Panc1 (cell line): ENCODE data around the gene FAS. TPM values are rescaled to one million over a fixed set of nuclear protein-coding genes. Genes with fewer than 3 reads are reported as not detected.

Source experiments
- ATAC-seq: fragments of 200-7000 bp; cut with Tn5 transposase; 2 replicates; pipeline ENCODE4 v1.9.1; 2020; ENCODE audit warnings: mild to moderate bottlenecking, moderate library complexity
- BruUV-seq: library from RNA; stranded (reverse); fragments of 400-500 nt; replicated peaks from 2 replicates; lab custom pipeline; 2021; lab: Mats Ljungman, UMichigan
- CTCF ChIA-PET: fragments of 300-600 bp; sonication (Branson Sonifier 250); formaldehyde crosslinking; loops from one replicate; lab custom pipeline; 2022; ENCODE audit warnings: antibody characterized with exemption; lab: Charles Lee
- POLR2A ChIA-PET: fragments of 300-600 bp; sonication (Branson Sonifier 250); formaldehyde crosslinking; loops from one replicate; lab custom pipeline; 2022; ENCODE audit warnings: antibody characterized with exemption; lab: Charles Lee
- DNase-seq: peaks from one replicate; pipeline ENCODE4 v3.0.0-alpha.2; 2010; ENCODE audit warnings: low read depth, low spot score
- H3K27ac ChIP-seq: 2 replicates; pipeline ENCODE4 v1.5.1; 2011; ENCODE audit warnings: mild to moderate bottlenecking, low read length, inconsistent platforms
- H3K27me3 ChIP-seq: fragments of 200-500 bp; sonication (Bioruptor generic); 2 replicates; pipeline ENCODE4 v1.6.0; 2014; ENCODE audit warnings: low read length, inconsistent platforms; ENCODE audit not compliant: control insufficient read depth, insufficient read depth
- H3K36me3 ChIP-seq: fragments of 200-500 bp; sonication (Bioruptor generic); 2 replicates; pipeline ENCODE4 v1.5.1; 2014; ENCODE audit warnings: inconsistent platforms, mild to moderate bottlenecking, low read length, moderate library complexity; ENCODE audit not compliant: control insufficient read depth, insufficient read depth
- H3K4me1 ChIP-seq: 2 replicates; pipeline ENCODE4 v1.5.1; 2011; ENCODE audit warnings: inconsistent platforms, mild to moderate bottlenecking, low read length, moderate library complexity; ENCODE audit not compliant: control insufficient read depth, insufficient read depth
- H3K4me3 ChIP-seq, 2 experiments: 2 replicates each; pipeline ENCODE4 v1.5.1; 2011 to 2012; ENCODE audit warnings: low read depth in 2 of 2, low read length in 2 of 2, mild to moderate bottlenecking in 2 of 2, inconsistent platforms in 1 of 2, moderate library complexity in 1 of 2
- H3K9me3 ChIP-seq: fragments of 200-500 bp; sonication (Bioruptor generic); 2 replicates; pipeline ENCODE4 v1.5.1; 2014; ENCODE audit warnings: low read depth, mild to moderate bottlenecking, inconsistent platforms, low read length, moderate library complexity; ENCODE audit not compliant: control insufficient read depth, insufficient read depth
- CTCF ChIP-seq: fragments of 450-650 bp; IDR thresholded peaks from 2 replicates; pipeline ENCODE4 v1.5.1; 2017; ENCODE audit warnings: mild to moderate bottlenecking
- POLR2AphosphoS5 ChIP-seq: IDR thresholded peaks from 2 replicates; pipeline ENCODE4 v1.6.1; 2012; ENCODE audit warnings: mild to moderate bottlenecking, low read depth, low read length, moderate library complexity
- SIN3A ChIP-seq: IDR thresholded peaks from 2 replicates; pipeline ENCODE4 v1.6.1; 2012; ENCODE audit warnings: low read depth, mild to moderate bottlenecking, low read length, moderate library complexity, borderline replicate concordance; ENCODE audit not compliant: insufficient read depth
- TCF7L2 ChIP-seq: IDR thresholded peaks from 2 replicates; pipeline ENCODE4 v1.6.1; 2011; ENCODE audit warnings: mild to moderate bottlenecking, low read depth, low read length, inconsistent platforms
- in situ Hi-C: cut with HindIII; loops from 2 replicates; pipeline ENCODE4 v1.10.0; 2016; ENCODE audit warnings: low sequenced_read_pairs, low pct_unique_long_range_greater_than_20kb
- intact Hi-C: fragments of 100-400 bp; cut with micrococcal nuclease; formaldehyde crosslinking; loops from one replicate; pipeline ENCODE4 v1.10.0; 2022; ENCODE audit not compliant: unreplicated experiment
- total RNA-seq: library from RNA; stranded (reverse); gene quantifications from one replicate; pipeline ENCODE4 v1.2.1, GENCODE V29; 2021; ENCODE audit not compliant: unreplicated experiment
- TF ChIP-seq, protein P1 (sequence below), 2 experiments: IDR thresholded peaks; 2 replicates each; pipeline ENCODE4 v1.6.1; 2011 to 2012; ENCODE audit warnings: low read depth in 2 of 2, control low read depth in 1 of 2, low read length in 1 of 2, mild to moderate bottlenecking in 1 of 2, moderate library complexity in 1 of 2; ENCODE audit not compliant: insufficient read depth in 1 of 2

The FAS gene
- total RNA-seq, 1 experiment from 2014 or later: 8.1 TPM

DNA sequence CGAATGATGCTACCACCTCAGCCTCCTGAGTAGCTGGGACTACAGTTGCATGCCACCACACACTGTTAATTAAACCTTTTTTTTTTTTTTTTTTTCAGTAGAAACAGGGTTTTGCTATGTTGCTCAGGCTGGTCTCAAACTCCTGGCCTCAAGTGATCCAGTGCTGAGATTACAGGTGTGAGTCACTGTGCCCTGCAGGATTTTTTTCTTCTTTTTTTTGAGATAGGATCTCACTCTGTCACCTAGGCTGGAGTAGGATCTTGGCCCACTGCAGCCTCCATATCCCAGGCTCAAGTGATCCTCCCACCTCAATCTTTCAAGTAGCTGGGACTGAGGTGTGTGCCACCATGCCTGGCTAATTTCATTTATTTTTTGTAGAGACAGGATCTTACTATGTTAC, 44.4 kb upstream of the FAS start:
- Histone ChIP-seq H3K4me1 (no peaks in the 10 kb centered on the region), H3K27me3 (no peaks in the 10 kb centered on the region), H3K27ac (no peak overlapping the region), H3K4me3 (no peak overlapping the region), H3K36me3 (no peaks in the 10 kb centered on the region), H3K9me3 (no peaks in the 10 kb centered on the region)
- TF ChIP-seq, protein P1, sequence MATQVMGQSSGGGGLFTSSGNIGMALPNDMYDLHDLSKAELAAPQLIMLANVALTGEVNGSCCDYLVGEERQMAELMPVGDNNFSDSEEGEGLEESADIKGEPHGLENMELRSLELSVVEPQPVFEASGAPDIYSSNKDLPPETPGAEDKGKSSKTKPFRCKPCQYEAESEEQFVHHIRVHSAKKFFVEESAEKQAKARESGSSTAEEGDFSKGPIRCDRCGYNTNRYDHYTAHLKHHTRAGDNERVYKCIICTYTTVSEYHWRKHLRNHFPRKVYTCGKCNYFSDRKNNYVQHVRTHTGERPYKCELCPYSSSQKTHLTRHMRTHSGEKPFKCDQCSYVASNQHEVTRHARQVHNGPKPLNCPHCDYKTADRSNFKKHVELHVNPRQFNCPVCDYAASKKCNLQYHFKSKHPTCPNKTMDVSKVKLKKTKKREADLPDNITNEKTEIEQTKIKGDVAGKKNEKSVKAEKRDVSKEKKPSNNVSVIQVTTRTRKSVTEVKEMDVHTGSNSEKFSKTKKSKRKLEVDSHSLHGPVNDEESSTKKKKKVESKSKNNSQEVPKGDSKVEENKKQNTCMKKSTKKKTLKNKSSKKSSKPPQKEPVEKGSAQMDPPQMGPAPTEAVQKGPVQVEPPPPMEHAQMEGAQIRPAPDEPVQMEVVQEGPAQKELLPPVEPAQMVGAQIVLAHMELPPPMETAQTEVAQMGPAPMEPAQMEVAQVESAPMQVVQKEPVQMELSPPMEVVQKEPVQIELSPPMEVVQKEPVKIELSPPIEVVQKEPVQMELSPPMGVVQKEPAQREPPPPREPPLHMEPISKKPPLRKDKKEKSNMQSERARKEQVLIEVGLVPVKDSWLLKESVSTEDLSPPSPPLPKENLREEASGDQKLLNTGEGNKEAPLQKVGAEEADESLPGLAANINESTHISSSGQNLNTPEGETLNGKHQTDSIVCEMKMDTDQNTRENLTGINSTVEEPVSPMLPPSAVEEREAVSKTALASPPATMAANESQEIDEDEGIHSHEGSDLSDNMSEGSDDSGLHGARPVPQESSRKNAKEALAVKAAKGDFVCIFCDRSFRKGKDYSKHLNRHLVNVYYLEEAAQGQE (IDR thresholded peaks at IDR 0.05; ENCODE audit: insufficient read depth in 1 of 2, low read depth in 2 of 2, low read length in 1 of 2): no peak
- TF ChIP-seq TCF7L2 (no peak), SIN3A (no peak), CTCF (no peak)
- ChIA-PET CTCF (no interaction called here), POLR2A (no interaction called here)
- ATAC-seq (no peak), DNase-seq (no peak)
- in situ Hi-C loops (no loop called here), intact Hi-C loops (no loop called here)
- BruUV-seq: no TSS peak

GRCh38 chr10:88946965-88947590, 43.5 kb upstream of the FAS start:
- ChIA-PET POLR2A (no interaction called here), CTCF (interaction anchor here (0.5 kb wide), 1 partner anchor 84 kb away, joined by 4 read pairs; no protein-coding TSS in a partner anchor)
- no peak overlapping the region for H3K27ac ChIP-seq
- TF ChIP-seq SIN3A: no peak
- TF ChIP-seq CTCF: no peak
- no peak for TF ChIP-seq POLR2AphosphoS5
- no peak for TF ChIP-seq TCF7L2
- TF ChIP-seq, protein P1 (IDR thresholded peaks at IDR 0.05; ENCODE audit: insufficient read depth in 1 of 2, low read depth in 2 of 2, low read length in 1 of 2): no peak
- no peaks in the 10 kb centered on the region for H3K9me3 ChIP-seq
- intact Hi-C loops: no loop called here
- ATAC-seq: no peak
- no peaks in the 10 kb centered on the region for H3K36me3 ChIP-seq
- no peak overlapping the region for H3K4me3 ChIP-seq
- in situ Hi-C loops: no loop called here
- DNase-seq: no peak
- no peaks in the 10 kb centered on the region for H3K27me3 ChIP-seq
- H3K4me1 ChIP-seq: no peaks in the 10 kb centered on the region
- BruUV-seq: no TSS peak
